Endothelial cell of umbilical vein (primary cell): ENCODE measurements around the gene CCT4. TPM values are rescaled to one million over a fixed set of nuclear protein-coding genes. Genes with fewer than 3 reads are reported as not detected.
"Not testable (repeated sequence)": the region's sequence is repeated elsewhere in the genome, so short reads cannot be mapped to it uniquely, and the experiment has no call there.

Experiments
- BruUV-seq: library from RNA; stranded (reverse); fragments of 400-500 nt; replicated peaks from 2 replicates; lab custom pipeline; 2021; lab: Mats Ljungman, UMichigan
- CTCF ChIA-PET: fragments of 300-600, 350-600 bp; sonication (Branson Sonifier 250); formaldehyde crosslinking; loops from one replicate; lab custom pipeline; 2021; ENCODE audit warnings: antibody characterized with exemption, inconsistent platforms; lab: Charles Lee
- POLR2A ChIA-PET: fragments of 300-600, 350-600 bp; sonication (Branson Sonifier 250); formaldehyde crosslinking; loops from one replicate; lab custom pipeline; 2021; ENCODE audit warnings: antibody characterized with exemption, inconsistent platforms; lab: Charles Lee
- DNase-seq: peaks from one replicate; pipeline ENCODE4 v3.0.0-alpha.2; 2011; ENCODE audit warnings: low read depth, low spot score
- FAIRE-seq: peaks from 2 replicates; lab custom pipeline; 2011; peaks lifted over from hg19 to GRCh38; lab: Jason Lieb, UNC
- H2AFZ ChIP-seq: 2 replicates; pipeline ENCODE4 v1.6.0; 2012; ENCODE audit warnings: low read depth, low read length, control low read depth, inconsistent platforms
- H3K27ac ChIP-seq: 2 replicates; pipeline ENCODE4 v1.5.1; 2011; ENCODE audit warnings: low read depth, mild to moderate bottlenecking, control low read depth, low read length, moderate library complexity; ENCODE audit not compliant: insufficient read depth
- H3K27me3 ChIP-seq, 2 experiments: 2 replicates each; pipeline versions ENCODE4 v1.6.0 to v1.6.1; 2011; ENCODE audit warnings: low read length in 2 of 2, mixed read lengths in 1 of 2; ENCODE audit not compliant: control insufficient read depth in 2 of 2, insufficient read depth in 2 of 2
- H3K36me3 ChIP-seq, 2 experiments: 2 replicates in 1 of 2; 3 replicates in 1 of 2; pipeline ENCODE4 v1.5.1; 2011; ENCODE audit warnings: low read length in 2 of 2, mild to moderate bottlenecking in 1 of 2, moderate library complexity in 1 of 2; ENCODE audit not compliant: control insufficient read depth in 2 of 2, insufficient read depth in 2 of 2; ENCODE audit errors: extremely low read depth in 1 of 2
- H3K4me1 ChIP-seq: 3 replicates; pipeline ENCODE4 v1.5.1; 2011; ENCODE audit warnings: mild to moderate bottlenecking, low read length; ENCODE audit not compliant: control insufficient read depth, insufficient read depth; ENCODE audit errors: extremely low read depth
- H3K4me2 ChIP-seq: 2 replicates; pipeline ENCODE4 v1.6.1; 2011; ENCODE audit warnings: low read length, control low read depth, mixed read lengths; ENCODE audit not compliant: insufficient read depth
- H3K4me3 ChIP-seq, 3 experiments: fragments of 200-600 bp in 1 of 3; sonication (generic), shearing (Covaris generic) in 1 of 3; replicated peaks in 1 of 3; 2 replicates each; pipeline ENCODE4 v1.5.1; 2011 to 2016; ENCODE audit warnings: control low read depth in 3 of 3, low read length in 3 of 3, mild to moderate bottlenecking in 2 of 3, inconsistent platforms in 1 of 3, low read depth in 1 of 3, moderate library complexity in 1 of 3; ENCODE audit not compliant: insufficient read depth in 1 of 3
- H3K79me2 ChIP-seq: 2 replicates; pipeline ENCODE4 v1.6.0; 2012; ENCODE audit warnings: low read length, inconsistent platforms; ENCODE audit not compliant: control insufficient read depth, insufficient read depth
- H3K9ac ChIP-seq: replicated peaks from 2 replicates; pipeline ENCODE3; 2011; ENCODE audit warnings: low read length, control low read depth; ENCODE audit not compliant: insufficient read depth; ENCODE audit errors: extremely low read depth
- H3K9me1 ChIP-seq: replicated peaks from 3 replicates; pipeline ENCODE4 v1.6.0; 2011; ENCODE audit warnings: mild to moderate bottlenecking, low read length; ENCODE audit not compliant: control insufficient read depth, insufficient read depth; ENCODE audit errors: extremely low read depth
- H3K9me3 ChIP-seq: replicated peaks from 2 replicates; pipeline ENCODE4 v1.5.1; 2012; ENCODE audit warnings: low read length, inconsistent platforms; ENCODE audit not compliant: control insufficient read depth, insufficient read depth
- H4K20me1 ChIP-seq: replicated peaks from 2 replicates; pipeline ENCODE3; 2011; ENCODE audit warnings: mild to moderate bottlenecking, low read length; ENCODE audit not compliant: control insufficient read depth, insufficient read depth; ENCODE audit errors: extremely low read depth
- MYC ChIP-seq: IDR thresholded peaks from one replicate; pipeline ENCODE4 v1.6.1; 2011; ENCODE audit warnings: mild to moderate bottlenecking, low read depth, low read length
- POLR2AphosphoS5 ChIP-seq: IDR thresholded peaks from 2 replicates; pipeline ENCODE4 v1.6.1; 2012; ENCODE audit warnings: low read depth, mild to moderate bottlenecking, control low read depth, low read length, moderate library complexity; ENCODE audit not compliant: insufficient read depth
- dilution Hi-C: fragments of 300-500 bp; cut with MboI; formaldehyde crosslinking; loops from one replicate; pipeline ENCODE4 v1.15.0; 2019; ENCODE audit warnings: low sequenced_read_pairs; ENCODE audit not compliant: extremely low pct_ligation_motif_present
- intact Hi-C: fragments of 100-400 bp; cut with micrococcal nuclease; formaldehyde crosslinking; loops from one replicate; pipeline ENCODE4 v1.10.0; 2022
- polyA plus RNA-seq, 4 experiments: library from polyadenylated mRNA; depleted of rRNA in 3 of 4; stranded (reverse) in 3 of 4; unstranded in 1 of 4; fragments of >200 nt; gene quantifications; 2 replicates each; pipeline versions ENCODE4 v1.2.1 to v1.2.3, GENCODE V29; 2011 to 2012; ENCODE audit warnings: missing spikeins in 1 of 4
- total RNA-seq: library from RNA; stranded (reverse); gene quantifications from 2 replicates; pipeline ENCODE4 v1.2.3, GENCODE V29; 2021

CCT4 gene
- total and polyA plus RNA-seq, 2 donors (not counting 3 experiments of a cell fraction or from before 2014, with no cell fraction given): 78.5 to 220 TPM

DNA sequence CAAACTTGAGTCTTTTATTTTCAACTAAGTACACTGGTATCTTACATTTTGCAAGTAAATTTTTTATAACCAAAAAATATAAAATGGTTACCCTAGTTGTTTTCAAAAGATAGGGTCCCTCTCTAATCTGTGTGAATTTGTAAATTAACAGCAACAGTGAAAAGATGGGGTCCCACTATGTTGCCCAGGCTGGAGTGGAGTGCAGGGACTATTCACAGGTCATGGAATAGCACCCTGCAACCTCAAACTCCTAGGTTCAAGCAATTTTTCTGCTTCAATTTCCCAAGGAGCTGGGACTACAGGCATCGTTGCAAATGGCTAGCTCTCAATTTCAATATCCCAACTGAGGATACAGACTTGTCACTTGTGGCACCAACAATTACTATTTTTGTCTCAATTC is 12.1 kb downstream of the CCT4 start:
- dilution Hi-C loops (no loop called here), intact Hi-C loops (no loop called here)
- Histone ChIP-seq H3K4me1 (no peaks in the 10 kb centered on the region), H3K27me3 (no peaks in the 10 kb centered on the region), H3K36me3 (peaks cover 18 to 44% of the 10 kb centered on the region in 2 experiments), H3K4me3 (no peak overlapping the region), H3K9me1 (no peaks in the 10 kb centered on the region), H2AFZ (no peak overlapping the region), H3K79me2 (peaks cover 26% of the 10 kb centered on the region), H3K9me3 (no peaks in the 10 kb centered on the region), H3K9ac (no peak overlapping the region), H4K20me1 (no peaks in the 10 kb centered on the region), H3K27ac (no peak overlapping the region), H3K4me2 (no peak overlapping the region)
- TF ChIP-seq MYC: no peak
- TF ChIP-seq POLR2AphosphoS5: no peak
- BruUV-seq: no TSS peak
- no peak for FAIRE-seq
- POLR2A ChIA-PET: no interaction called here
- CTCF ChIA-PET: no interaction called here
- DNase-seq: no peak

DNA sequence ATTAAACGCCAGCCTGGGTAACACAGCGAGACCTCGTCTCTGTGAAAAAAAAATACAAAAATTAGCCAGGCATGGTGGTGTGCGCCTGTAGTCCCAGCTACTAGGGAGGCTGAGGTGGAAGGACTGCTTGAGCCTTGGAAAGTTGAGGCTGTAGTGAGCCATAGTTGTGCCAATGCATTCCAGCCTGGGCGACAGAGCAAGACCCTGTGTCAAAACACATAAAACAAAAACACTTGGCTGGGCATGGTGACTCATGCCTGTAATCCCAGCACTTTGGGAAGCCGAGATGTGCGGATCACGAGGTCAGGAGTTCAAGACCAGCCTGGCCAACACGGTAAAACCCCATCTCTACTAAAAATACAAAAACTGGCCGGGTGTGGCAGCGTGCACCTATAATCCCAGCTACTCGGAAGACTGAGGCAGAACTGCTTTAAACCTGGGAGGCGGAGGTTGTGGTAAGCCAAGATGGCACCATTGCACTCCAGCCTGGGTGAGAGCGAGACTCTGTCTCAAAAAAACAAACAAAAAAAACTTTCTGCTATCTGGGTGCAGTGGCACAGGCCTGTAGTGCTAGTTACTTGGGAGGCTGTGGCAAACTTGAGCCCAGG is 21.9 kb downstream of the CCT4 start:
- dilution Hi-C loops, H2AFZ ChIP-seq, H3K27me3 ChIP-seq, intact Hi-C loops, CTCF ChIA-PET, H3K4me3 ChIP-seq, H3K9ac ChIP-seq, H3K4me1 ChIP-seq, BruUV-seq, H4K20me1 ChIP-seq, DNase-seq, H3K4me2 ChIP-seq, POLR2A ChIA-PET, H3K79me2 ChIP-seq, H3K9me1 ChIP-seq, FAIRE-seq, H3K27ac ChIP-seq, H3K9me3 ChIP-seq: not testable (repeated sequence)
- peaks cover 14 to 17% of the 10 kb centered on the region in 2 experiments for H3K36me3 ChIP-seq
